OCI-LY7 (cell line): ENCODE data around the gene BPIFB3.

Experiments used
- CTCF ChIP-seq: fragments of 200-600 bp; sonication (generic); conservative IDR thresholded peaks from 2 replicates; pipeline ENCODE4 v1.5.1; 2014; ENCODE audit warnings: mild to moderate bottlenecking, antibody characterized with exemption, low read length, moderate library complexity, mixed read lengths
- EZH2phosphoT487 ChIP-seq: fragments of 200-600 bp; sonication (generic); IDR thresholded peaks from 2 replicates; pipeline ENCODE4 v1.6.1; 2018; ENCODE audit warnings: low read depth, borderline replicate concordance, mild to moderate bottlenecking, mixed run types, antibody characterized with exemption, low read length, moderate library complexity, mixed read lengths

GRCh38 chr20:33111306-33111705, 57.6 kb downstream of the BPIFB3 start:
- TF ChIP-seq CTCF, result no peak
- TF ChIP-seq EZH2phosphoT487, result no peak
